ENCODE data around the gene HMGB3.
"Not testable (repeated sequence)": the region's sequence is repeated elsewhere in the genome, so short reads cannot be mapped to it uniquely, and the experiment has no call there.

HMGB3 gene

DNA sequence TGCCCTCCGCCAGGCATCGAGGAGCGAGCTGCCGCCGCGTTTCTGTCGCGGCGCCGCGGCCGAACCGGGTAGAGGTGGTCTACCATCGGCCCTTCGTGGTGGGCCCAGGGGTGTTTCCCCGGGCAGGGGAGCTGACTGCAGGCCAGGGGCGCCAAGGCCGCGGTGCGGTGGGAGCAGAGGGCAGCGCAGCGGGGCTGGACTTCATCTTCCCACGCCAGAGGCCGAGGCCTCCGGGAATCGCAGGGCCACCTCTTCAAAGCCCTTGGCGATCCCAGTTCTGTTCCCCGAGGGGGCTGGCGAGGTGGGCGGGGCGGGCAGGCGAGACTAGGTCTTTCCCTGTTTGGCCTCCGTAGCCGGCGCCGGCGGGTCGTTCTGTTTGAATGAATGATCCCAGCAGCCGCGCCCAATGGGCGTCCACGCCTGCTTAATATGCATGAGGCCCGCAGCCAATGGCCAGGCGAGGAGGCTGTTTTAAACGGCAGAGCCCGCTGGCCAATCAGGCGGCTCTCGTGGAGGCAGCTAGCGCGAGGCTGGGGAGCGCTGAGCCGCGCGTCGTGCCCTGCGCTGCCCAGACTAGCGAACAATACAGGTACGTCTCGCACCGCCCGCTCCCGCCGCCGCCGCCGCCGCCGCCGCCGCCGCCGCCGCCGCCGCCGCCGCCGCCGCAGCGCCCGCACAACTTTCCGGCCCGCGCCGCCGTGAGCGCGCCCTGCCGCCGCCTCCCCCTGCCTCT lies at the start of gene HMGB3:
HMGB3 (plus strand) TSS at position 548 of the 733 bp plus-strand sequence. CDS start 2,265 bp downstream, outside the sequence.
- peak; percentile 81 for DNase-seq (ENCODE audit: low spot score)

DNA sequence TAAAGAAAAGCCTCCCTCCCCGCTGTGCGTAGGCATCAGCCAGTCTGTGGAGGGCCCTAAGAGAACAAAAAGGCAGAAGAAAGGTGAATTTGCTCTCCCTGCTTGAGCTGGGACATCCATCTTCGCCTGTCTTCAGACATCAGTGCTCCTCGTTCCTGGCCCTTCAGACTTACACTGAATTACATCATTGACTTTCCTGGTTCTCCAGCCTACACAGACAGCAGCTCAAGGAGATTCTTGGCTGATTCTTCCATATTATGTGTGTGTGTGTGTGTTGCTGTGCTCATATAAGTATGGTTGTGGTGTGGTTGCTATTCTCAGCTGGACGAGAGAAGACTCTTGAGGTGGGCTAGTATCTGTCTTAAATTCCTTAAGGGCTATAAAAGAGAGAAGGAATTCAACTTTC lies 49.2 kb upstream of the HMGB3 start:
- no peak for DNase-seq (ENCODE audit: low spot score)

DNA sequence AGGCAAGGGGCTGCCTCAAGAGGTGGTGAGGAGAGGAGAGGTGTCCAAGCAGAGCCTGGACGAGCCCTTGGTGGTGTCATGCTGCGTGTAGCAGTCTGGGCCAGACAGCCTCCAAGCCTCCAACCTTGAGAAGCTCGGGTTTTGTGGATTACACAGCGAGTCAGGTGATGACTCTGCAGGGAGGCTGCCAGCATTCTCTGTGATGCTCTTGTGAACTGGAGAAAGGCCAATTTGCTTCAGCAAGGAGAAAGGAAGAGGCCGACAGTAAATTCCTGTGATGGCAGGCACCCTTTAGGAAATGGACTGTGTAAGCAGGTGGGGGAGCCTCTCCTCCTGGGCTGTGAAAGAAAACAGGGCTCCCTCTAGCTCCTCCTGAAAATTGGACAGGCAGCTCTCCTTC lies 48.7 kb upstream of the HMGB3 start:
- DNase-seq (ENCODE audit: low spot score), result no peak

DNA sequence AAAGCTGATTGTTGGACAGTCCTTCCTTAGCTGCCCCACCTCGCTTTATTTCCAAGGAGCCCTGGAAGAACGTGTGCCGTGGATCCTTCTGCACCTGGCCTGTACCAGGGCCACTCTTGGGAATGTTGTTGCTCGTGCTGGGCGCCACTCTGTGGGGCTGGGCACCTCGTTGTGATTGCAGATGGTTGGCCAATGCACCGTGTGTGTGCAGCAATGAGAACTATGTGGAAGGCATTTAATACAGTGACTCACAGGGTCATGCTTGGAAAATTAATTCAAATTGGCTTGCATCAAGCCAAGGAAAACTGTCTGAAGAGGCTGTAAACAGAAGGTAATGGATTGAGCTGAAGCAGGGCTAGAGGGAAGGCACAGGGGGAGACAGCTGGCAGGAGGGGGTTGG lies 47.7 kb upstream of the HMGB3 start:
- no peak for DNase-seq (ENCODE audit: low spot score)

DNA sequence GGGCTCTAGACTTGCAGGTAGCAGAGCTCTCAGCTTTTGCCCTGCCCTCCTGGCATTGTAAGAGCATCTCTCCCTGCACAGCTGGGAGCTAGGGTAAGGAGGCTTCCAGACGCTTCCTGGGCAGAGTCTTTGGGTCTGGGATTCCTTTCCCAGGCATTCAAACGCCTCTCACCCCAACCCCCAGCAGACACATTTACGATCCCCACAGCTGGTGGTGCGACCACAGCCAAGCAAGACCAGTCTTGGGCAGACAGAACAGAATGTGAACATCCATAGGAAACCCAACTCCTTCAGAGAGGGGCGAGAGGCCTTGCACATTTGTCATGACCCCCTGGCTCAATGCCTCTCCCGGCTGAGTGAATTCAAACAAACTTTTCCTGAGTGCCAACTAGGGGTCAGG lies 46.6 kb upstream of the HMGB3 start:
- DNase-seq (ENCODE audit: low spot score), result no peak

DNA sequence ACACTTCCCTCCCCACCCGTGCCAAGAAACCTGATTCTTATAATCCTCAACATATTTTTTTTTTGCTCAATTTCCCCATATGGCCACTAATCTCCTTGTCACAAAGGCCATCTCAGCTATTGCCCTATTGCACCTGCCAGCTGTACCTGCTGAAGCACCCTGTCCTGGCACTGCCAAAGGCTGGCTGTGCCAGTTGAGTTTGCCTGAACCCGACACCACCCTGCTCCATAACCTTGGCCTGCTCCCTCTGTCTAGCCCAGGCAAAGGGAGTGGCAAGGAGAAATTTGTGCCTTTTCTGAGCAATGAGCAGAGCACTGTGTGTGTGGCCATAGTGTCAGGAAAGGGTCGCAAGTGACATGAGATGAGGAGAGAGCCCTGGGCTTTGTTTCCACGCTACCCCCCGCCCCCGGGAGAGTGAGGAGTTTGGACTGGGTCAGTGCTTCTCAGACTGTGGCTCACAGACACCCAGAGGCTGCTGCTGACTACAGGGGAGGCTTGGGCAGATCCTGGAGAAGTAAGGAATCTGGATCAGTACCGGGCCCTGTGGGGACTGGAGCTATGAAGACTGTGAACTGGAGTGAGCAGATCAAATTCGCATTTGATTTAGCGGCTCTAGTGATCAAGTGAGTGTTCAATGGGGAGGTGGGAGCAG lies 42.2 kb upstream of the HMGB3 start:
- no peak for DNase-seq (ENCODE audit: low spot score)

DNA sequence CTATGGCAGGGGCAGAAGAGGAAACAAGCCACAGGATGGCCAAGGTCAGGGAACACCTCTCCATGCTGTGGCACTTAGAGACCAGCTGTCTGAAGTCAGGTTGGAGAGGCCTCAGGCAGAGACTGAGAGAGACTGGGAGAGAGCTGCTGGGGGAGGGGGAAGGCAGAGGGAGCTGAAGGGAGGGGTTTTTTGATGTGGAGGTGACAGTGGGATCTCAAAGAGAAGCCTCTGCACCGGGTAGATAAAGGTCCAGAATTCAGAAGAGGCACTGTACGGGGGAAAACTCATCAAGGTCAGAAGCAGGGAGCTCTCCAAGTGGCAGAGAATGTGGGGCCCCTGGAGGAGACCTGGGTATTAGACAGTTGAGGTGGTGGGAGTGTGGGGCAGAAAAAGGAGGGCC lies 41.6 kb upstream of the HMGB3 start:
- no peak for DNase-seq (ENCODE audit: low spot score)

DNA sequence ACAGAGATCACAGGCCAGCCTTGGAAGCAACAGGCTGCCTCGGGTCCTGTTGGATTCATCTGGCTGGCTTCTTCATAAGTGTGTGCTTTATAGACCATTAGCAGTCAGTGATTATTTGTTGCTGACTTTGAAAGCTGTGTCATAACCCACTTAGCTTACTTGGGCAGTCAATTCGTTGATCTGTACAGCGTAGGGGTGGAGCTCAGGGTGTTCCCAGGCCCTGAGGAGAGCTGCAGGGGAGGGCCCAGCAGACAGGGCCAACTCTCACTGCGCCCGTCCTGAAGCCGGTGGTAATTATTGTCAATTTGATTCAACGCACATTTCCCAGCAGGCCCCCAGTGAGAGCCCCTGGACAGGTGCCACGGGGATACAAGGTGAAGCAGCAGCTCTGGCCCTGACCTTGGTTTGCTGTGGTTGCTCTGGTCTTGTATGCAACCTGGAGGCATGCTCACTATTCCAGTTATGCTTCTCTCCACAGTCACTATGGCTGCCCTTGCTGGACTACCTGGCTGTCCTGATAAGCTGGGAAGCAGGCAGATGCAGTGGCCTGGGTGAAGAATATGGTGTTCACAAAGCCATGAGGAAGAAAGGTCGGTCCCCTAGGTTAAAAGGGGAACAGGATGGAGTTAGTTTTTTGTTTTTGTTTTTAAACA lies 40.1 kb upstream of the HMGB3 start:
- no peak for DNase-seq (ENCODE audit: low spot score)

DNA sequence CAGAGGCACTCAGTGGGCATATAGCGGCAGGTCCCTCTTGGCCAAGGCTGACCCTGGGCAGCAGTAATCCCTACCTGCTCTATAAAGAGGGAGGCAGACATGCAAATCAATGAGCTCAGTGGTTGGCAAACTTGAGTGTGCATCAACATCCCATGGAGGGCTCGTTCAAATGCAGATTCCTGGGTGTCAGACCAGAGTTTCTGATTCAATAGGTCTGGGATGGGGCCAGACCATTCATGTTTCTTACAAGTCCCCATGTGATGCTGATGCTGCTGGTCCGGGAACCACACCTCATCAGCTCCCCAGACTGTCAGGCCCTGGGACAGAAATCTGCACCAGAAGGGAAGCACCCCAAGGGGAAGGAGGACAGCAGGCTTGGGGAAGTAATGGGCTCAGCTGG lies 38.9 kb upstream of the HMGB3 start:
- no peak for DNase-seq (ENCODE audit: low spot score)

DNA sequence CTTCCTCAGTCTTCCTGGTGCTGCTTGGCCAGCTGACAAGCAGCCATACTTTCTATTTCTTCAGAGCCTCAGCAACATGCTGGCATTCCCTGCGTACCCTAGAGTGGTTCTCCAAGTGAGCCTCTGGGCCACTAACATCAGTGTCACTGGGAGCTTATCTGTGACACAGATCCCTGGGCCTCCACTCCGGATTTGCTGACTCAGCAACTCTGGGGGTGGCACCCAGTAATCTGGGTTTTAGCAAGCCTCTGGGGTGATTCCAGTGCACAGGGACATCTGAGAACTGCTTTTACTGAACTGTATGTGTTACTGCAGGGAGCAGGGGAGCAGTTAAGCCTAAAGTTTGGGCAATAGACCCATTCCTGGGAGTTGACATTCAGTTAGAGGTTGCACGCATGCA lies 28.2 kb upstream of the HMGB3 start:
- DNase-seq (ENCODE audit: low spot score), result no peak

DNA sequence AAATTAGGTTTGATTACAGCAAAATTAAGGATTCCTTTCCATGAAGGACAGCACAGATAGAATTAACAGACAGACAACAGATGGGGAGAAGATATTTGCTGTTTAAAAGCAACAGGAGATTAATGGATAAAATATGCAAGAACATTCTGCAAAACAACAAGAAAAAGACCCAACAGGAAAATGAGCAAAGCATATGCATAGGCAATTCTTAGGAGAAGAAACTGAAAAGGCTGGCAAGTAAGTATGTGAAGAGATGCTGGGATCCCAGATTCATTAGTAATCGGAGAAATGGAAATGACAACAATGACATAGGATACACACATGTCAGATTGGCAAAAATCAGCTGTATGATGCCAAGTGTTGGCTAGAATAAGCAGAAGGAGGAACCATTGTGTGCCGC lies 27.5 kb upstream of the HMGB3 start:
- DNase-seq (ENCODE audit: low spot score), result no peak

DNA sequence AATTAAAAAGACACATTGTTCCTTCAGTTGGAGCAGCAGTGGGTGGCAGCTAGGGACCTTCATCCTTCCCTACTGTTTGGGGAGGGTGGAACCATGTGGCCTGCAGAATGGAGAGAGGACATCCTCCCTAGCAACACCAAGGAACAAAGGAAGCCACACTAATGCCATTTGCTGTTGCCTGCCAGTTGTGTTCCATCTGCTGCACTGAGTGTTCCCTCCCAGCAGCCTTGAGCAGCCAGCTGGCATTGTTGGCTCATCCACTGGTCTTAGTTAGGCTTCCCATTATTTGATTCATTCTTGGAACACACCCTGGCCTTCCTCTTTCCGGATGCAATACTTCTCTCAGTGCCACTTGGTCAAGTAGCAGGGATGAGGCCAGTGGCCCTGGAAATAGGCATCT lies 25.0 kb upstream of the HMGB3 start:
- DNase-seq (ENCODE audit: low spot score), result no peak

DNA sequence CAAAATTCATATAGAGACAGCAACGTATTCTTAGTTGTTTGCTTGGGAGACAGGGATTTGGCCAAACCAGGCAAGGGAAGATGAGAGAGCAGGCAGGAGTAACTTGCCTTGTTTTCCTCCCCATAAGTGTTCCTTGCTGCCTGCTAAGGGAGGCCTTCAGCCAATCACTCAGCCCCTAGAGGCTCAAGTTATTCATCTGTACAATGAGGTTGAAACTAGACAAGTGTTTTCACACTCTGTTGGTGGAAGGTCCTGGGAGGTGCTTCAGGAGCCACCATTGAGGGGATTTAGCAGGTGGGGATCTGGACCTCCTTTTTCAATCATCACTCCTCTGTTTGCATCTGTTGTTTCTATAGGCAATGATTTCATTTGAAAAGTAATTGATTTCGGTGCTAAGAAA lies 23.6 kb upstream of the HMGB3 start:
- no peak for DNase-seq (ENCODE audit: low spot score)

DNA sequence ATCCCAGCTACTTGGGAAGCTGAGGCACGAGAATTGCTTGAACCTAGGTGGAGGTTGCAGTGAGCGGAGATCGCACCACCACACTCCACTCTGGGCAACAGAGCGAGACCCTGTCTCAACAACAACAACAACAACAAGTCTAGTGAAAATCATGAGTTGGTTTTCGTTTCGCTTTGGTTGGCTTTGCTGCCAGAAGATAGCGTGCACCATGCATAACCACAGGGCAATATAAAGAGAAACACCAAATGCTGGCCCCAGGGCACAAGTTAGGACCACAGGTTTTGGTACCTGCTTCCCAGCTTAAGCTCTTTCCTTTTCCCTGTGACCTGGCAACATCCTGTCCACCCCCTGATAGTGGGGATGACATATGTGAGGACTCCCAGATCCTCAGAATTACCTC lies 21.5 kb upstream of the HMGB3 start:
- DNase-seq (ENCODE audit: low spot score), result no peak

DNA sequence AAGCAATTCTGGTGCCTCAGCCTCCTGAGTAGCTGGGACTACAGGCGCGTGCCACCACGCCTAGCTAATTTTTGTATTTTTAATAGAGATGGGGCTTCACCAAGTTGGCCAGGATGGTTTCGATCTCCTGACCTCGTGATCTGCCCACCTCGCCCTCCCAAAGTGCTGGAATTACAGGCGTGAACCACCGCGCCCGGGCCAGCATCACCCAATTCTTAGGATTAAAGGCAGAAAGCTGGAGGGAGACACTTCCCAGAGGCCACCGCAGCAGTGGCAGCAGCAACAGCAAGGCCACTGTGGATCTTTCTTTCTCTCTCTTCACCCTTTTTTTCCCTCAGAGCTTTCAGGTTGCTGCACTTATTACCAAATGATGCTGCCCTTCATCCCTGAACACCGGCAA lies 18.7 kb upstream of the HMGB3 start:
- not testable (repeated sequence) for DNase-seq (ENCODE audit: low spot score)

DNA sequence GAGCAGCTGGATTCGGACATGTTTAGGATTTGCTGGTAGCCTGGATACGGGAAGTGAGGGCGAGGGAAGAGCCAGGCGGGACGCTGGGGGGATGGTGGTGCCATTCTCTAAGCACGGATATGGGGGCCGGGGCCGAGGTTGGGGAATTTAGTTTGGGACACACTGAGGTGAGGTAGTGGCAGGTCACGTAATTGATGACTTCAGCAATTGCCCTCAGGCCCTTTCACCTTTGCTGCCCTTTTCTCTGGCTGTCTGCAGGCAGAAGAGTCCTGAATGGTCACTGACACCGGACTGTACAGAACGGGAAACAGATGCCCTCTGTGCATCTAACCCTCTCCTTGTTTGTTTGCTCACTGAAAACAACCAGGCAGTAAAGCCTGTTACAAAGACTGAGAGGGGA lies 16.9 kb upstream of the HMGB3 start:
- DNase-seq (ENCODE audit: low spot score), result no peak

DNA sequence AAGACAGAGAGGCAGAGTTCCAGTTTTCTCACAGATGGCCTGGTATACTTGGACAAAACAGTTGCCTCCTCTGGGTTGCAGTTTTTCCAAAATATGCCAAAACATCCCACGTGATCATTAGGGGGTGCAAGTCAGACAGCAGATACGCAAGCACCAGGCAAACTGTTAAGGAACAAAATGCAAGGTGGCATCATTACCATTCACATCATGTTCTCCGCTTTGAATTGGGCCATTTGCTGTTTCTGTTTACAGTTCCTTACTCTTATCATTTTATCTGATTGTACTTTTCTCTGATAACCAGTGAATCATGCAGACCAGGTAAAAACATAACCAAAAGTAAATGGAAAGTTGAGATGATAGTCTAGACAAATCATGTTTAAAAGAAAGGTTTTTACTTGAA lies 16.4 kb upstream of the HMGB3 start:
- DNase-seq (ENCODE audit: low spot score), result no peak

DNA sequence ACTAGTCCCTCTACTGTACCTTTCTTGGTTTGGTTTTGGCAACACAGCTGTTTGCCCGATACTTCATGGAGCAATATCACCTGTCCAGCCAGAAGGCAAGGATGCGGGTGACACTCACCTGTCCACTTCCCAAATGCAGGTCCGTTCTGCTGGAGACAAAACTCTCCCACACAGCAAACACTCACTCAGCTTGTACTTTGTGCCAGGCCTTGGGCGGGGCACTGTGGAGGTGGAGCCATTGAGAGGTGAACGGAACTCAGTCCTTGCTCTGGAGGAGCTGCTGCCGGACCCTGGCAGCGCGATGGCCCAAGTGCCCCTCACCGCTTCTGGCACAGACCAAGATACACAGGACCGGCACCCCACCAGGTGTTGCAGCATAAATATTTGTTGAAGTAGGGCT lies 15.3 kb upstream of the HMGB3 start:
- no peak for DNase-seq (ENCODE audit: low spot score)

DNA sequence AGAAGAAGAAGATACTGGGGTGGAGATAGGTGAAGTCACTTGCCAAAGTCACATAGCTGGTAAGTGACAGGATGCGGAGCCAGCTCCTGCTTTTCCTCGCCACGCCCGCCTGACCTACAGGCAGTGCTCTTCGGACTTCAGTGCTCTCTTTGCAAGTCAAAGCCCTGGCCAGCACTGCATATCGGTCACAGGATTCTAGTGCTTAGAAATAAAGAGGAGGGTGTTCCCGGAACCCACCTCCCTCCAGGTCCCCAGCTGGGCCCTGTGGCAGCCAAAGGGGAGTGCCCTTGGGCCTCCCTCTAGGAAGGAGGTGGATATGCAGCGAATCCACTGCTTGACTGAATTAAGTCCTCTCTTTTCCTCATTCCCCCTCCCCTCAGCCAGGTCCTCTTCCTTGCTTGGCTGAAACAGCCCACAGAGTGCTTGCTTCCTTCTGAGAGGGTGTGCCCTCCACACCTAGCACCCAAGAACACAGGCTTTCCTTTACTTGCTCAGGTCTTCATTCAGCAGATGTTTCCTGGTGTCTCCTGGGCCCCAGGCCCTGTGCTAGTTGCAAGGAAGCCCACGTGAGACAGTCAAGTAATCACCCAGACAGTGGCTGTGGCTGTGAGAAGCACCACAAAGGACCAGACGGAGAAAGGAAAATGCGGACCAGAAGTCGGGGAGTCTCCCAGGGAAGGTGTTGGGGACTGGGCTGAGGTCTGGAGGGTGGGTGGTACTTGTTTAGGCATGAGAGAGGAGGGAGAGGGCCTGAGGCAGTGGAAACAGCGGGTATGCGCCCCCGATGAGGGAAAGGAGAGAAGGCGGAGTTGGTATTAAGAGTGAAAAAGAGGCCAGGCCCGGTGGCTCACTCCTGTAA lies 14.0 kb upstream of the HMGB3 start:
- no peak for DNase-seq (ENCODE audit: low spot score)

DNA sequence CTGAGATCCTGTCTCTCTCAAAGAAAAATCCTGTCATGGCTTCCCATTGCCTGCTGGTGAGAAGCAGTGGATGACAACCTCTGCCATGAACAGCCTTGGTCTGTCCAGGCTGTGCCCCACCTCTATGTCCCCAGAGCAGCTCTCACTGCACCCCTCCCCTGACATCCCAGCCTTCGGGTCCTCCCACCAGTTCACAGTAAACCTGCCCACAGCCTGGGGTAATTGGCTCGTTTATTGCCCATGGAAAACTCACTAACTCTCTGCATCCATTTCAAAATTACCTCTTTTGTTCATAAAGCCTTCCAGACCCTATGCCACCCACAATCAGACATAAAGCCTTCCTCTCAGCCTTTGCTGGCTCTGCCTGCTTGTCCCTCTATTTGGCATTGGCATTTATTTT lies 10.7 kb upstream of the HMGB3 start:
- no peak for DNase-seq (ENCODE audit: low spot score)

DNA sequence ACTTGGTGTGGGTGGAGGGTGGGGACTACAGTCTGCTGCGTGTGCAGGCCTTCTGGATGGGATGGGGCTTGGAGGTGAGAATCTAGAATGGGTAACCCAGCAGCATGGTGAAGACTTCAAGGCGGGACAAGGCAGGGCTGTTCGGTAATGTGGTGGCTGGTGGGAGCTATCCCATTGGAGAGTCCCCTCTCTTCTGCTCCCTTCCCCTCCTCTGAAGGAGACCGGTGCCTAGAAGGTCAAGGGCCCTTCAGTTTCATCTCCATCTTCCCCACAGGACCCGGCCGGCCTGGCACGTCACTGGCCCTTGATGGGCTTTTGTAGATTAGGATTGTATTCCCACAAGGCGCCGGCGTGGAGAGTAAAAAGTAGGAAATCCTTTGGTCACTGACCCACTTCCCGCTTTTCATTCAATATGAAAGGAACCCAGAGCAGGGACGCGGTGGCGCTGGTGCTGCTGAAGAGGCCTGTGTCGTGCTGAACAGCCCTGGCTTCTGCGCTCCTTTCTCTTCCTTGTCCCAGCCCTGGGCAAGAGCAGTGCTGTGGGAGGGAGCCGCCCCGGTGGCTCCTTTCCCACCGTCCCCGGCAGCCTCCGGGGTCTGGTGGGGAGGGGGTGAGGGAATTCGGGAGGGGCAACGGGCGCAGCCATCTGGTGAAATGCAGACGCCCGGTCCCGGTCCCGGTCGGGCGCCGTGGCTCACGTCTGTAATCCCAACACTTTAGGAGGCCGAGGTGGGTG lies 7.3 kb upstream of the HMGB3 start:
- DNase-seq (ENCODE audit: low spot score), result peak; percentile 11

All from kidney capillary endothelial cell (primary cell).